Measurements from ENCODE around the gene FOXO6.

Gene FOXO6

GRCh38 chr1:41428738-41429640, 67.8 kb downstream of the FOXO6 start:
- no peak for DNase-seq

DNA sequence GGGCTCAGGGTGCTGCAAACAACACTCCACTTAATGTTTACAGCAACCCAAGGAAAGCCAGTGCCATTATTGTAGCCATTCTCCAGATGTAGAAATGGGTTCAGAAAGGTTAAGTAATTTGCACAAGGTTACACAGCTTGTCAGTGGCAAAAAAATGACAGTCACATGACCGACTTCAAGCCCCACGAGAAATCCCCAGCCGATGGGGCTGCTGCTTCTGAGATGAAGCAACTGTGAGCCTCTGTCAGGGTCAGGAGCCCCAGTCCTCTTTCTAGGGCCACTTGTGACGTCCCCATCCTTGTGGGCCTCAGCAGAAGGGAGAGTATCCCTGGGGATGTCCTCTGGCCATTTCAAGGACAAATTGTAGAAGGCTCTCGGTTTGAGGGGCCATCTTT, 68.4 kb downstream of the FOXO6 start:
- no peak for DNase-seq

- DNase-seq: no peak
Observed at GRCh38 chr1:41430069-41430468, 68.8 kb downstream of the FOXO6 start.

GRCh38 chr1:41430582-41430981, 69.3 kb downstream of the FOXO6 start:
- DNase-seq: no peak

DNA sequence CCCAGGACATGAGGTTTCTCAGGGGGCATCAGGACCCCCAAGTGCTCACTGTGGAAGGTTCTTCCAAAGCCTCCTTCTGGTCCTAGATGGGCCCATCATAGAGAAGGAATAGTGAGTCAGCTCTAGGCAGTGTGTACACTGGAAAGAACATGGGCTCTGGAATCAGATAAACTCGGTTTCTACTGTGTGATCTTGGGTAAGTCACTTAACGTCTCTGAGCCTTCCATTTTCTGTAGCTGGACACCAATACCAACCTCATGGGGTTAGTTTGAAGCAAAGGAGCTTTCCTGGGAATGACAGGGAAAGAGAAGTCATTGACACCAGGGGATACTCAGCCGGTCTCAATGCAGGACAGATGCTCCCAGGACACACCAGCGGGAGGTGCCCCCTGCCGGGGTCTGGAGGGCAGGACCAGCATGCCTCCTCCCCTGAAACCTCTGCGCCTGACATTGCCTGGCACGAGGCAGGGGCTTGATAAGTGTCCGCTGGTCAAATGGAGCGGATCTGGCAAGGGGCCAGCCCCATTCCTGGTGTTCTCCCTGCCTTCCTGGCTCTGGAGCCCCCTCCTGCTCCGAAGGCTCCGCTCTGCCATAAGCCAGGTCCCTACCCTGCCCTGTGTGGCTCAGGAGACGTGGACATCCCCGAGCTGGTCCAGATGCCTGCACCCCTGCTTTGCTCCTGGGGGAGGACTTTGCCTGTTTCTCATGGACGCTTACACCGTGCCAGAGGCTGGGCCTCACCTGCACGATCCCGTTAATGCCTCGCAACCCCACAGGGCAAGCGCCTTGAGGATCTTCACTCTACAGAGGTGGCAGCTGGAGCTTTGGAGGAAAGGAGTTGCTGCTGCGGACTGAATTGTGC, 70.5 kb downstream of the FOXO6 start:
- no peak for DNase-seq

Measured in activated T-cell treated with anti-CD3 and anti-CD28 coated beads for 4 hours (primary cell).